LHCN-M2 (cell line): ENCODE measurements around the gene PLEKHF1. TPM values are rescaled to one million over a fixed set of nuclear protein-coding genes. Genes with fewer than 3 reads are reported as not detected.

Experiments
- DNase-seq: peaks from one replicate; pipeline ENCODE4 v3.0.0-alpha.2; 2012; ENCODE audit warnings: low read depth
- total RNA-seq: library from RNA; depleted of rRNA; stranded (reverse); fragments of >200 nt; gene quantifications from 2 replicates; pipeline ENCODE4 v1.2.3, GENCODE V29; 2014

PLEKHF1 gene
- total RNA-seq, 1 experiment from 2014 or later = 15.2 TPM

- no peak for DNase-seq
These were observed 30.7 kb upstream of the PLEKHF1 start for GRCh38 chr19:29634423-29635130.

GRCh38 chr19:29635963-29636362 is 29.3 kb upstream of the PLEKHF1 start:
- DNase-seq = no peak

- DNase-seq = no peak
These were observed 28.5 kb upstream of the PLEKHF1 start for GRCh38 chr19:29636553-29637360.

GRCh38 chr19:29639086-29639485 is 26.2 kb upstream of the PLEKHF1 start:
- DNase-seq = no peak

- no peak for DNase-seq
These were observed 25.0 kb upstream of the PLEKHF1 start for GRCh38 chr19:29640231-29640630.

GRCh38 chr19:29641597-29641996 is 23.7 kb upstream of the PLEKHF1 start:
- DNase-seq = no peak

DNA sequence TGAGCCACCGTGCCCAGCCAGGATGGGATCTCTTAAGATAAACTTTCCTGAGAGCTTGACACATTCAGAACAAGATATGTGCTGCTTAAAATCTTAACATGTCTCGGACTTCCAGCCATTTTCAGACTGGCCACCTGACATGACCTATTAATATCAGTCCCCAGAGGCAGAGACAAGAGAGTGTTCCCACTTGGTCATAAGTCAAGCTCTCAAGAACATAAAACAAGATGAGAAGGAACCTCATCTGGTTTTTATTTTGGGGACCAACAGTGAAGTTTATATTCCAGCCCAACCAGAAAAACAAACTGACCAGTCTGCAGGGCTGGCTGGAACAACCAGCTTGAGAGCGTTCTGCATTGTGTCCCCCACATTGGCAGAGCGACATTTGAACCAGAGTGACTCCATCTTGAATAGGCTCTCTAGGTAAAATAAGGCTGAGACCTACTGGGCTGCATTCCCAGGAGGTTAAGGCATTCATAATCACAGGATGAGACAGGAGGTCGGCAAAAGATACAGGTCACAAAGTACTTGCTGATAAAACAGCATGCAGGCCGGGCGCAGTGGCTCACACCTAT is 21.8 kb upstream of the PLEKHF1 start:
- no peak for DNase-seq

DNA sequence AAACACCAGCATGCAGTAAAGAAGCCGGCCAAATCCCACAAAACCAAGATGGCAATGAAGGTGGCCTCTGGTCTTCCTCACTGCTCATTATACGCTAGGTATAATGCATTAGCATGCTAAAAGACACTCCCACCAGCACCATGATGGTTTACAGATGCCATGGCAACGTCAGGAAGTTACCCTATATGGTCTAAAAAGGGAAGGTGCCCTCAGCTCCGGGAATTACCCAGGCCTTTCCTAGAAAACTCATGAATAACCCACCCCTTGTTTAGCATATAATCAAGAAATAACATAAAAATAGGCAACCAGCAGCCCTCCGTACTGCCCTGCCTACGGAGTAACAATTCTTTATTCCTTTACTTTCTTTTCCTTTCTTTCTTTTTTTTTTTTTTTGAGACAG is 21.1 kb upstream of the PLEKHF1 start:
- DNase-seq = no peak

DNA sequence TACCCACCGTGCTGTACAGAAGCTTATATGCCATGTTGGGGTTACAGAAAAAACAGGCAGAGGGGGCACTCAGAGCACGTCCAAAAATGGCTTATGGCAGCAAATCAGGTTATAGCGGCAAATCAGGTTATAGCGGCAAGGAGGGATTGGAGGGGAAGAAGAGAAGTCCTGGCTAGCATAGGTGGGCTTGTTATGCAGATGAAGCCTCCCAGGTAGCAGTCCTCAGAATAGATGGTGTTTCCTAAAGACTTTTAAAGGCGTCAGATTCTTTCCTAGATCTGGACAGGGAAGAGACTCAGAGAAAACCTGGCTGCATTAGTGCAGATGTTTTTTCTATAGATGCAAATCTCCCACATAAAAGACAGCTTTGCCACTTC is 19.8 kb upstream of the PLEKHF1 start:
- DNase-seq = no peak

GRCh38 chr19:29645911-29646310 is 19.4 kb upstream of the PLEKHF1 start:
- DNase-seq = peak; percentile 35

DNA sequence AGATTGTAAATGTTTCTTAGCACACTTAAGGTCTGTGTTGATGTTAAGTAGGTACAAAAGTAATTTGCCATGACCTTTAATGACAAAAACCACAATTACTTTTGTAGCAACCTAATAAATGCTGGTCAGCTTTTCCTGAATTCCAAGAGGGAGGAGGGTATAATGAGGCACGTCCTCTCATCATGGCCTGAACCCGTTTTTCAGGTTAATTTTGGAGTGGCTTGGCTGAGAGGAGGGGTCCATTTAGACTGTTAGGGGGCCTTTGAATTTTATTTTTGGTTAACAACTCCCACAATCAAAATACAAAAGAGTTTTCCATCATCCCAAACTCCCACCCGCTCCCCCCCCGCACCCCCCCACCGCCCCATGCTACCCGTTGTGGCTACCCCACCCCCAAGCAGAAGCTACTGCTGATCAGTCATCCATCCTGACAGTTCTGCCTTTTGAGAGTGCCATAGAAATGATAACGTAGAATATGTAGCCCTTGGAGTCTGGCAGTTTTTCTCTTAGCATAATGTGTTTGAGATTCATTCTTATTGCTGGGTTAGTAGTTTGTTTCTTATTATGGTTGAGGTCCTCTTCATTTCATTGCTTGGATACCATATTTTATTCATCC is 14.4 kb upstream of the PLEKHF1 start:
- no peak for DNase-seq

DNA sequence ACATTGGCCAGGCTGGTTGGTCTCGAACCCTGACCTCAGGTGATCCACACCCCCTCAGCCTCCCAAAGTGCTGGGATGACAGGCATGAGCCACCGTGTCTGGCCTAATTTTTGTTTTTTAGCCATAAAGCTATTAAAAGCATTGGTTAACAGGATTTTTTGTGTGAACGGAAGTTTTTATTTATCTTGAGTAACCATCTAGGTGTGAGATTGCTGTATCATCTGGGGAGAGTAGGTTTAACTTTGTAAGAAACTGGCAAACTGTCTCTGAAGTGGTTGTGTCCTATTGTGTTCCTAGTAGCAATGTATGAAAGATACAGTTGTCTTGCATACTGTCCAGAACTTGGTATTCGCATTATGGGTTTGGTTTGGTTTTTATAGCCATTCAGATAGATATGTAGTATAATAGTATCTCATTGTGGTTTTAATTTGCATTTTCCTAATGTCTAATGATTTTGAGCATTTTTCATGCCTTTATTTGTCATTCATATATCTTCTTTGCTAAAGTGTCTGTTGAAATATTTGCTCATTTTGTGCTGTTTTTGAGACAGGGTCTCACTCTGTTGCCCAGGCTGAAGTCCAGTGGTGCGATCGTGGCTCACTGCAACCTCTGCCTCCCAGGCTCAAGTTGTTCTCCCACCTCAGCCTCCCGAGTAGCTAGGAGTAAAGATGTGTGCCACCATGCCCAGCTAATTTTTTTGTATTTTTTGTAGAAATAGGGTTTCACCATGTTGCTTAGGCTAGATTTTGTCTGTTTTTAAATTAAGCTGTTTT is 13.5 kb upstream of the PLEKHF1 start:
- DNase-seq = no peak

- no peak for DNase-seq
These were observed 11.9 kb upstream of the PLEKHF1 start for GRCh38 chr19:29653398-29653797.

GRCh38 chr19:29655648-29656335 is 9.5 kb upstream of the PLEKHF1 start:
- DNase-seq = no peak

GRCh38 chr19:29658221-29658991 is 6.9 kb upstream of the PLEKHF1 start:
- DNase-seq = peak; percentile 28

GRCh38 chr19:29660835-29661234 is 4.4 kb upstream of the PLEKHF1 start:
- peak; percentile 46 for DNase-seq

GRCh38 chr19:29662278-29662603 is 3.0 kb upstream of the PLEKHF1 start:
- DNase-seq = no peak

DNA sequence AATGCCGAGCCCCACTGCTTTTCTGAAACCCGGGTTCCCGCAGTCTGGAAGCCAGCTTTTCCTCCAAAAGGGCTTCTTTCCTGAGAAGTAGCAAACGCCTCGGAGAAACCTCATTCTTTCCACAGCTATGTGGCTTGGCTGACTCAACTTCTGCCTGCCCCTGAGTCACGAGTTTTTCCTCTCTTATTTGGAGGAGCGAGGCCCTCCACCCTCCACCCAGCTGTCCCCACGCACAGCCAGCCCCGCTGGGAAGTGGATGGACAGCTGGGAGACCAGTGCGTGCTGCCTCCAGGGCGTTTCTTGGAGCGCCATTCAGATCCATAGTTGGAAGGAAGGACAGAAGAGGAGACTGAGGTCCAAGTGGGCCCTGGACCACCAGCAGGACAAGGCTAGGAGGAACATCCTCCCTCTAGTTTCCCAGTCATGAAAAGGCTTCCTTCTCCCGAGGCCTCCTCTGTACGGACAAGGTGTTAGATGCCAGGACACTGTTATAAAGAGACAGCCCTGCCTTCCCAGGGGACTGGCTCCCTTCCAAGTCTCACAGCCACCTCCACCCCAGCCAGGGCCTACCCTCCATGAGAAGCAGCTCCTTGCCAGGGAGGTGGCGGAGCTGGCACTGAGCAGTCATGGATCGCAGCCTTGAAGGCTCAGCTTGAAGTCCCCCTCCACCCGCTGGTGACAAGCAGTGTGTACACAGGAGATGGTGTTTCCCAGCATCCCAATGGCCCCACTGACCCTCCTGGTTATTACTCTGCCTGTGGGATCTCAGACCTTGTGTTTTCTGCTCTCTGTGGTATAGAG is 2.5 kb upstream of the PLEKHF1 start:
- DNase-seq = peak; percentile 96
